Measurements from ENCODE around the gene NSMF. TPM values are rescaled to one million over a fixed set of nuclear protein-coding genes. Genes with fewer than 3 reads are reported as not detected.

The NSMF gene
- total RNA-seq, 2 experiments from 2014 or later, result 62.9 to 63.3 TPM

DNA sequence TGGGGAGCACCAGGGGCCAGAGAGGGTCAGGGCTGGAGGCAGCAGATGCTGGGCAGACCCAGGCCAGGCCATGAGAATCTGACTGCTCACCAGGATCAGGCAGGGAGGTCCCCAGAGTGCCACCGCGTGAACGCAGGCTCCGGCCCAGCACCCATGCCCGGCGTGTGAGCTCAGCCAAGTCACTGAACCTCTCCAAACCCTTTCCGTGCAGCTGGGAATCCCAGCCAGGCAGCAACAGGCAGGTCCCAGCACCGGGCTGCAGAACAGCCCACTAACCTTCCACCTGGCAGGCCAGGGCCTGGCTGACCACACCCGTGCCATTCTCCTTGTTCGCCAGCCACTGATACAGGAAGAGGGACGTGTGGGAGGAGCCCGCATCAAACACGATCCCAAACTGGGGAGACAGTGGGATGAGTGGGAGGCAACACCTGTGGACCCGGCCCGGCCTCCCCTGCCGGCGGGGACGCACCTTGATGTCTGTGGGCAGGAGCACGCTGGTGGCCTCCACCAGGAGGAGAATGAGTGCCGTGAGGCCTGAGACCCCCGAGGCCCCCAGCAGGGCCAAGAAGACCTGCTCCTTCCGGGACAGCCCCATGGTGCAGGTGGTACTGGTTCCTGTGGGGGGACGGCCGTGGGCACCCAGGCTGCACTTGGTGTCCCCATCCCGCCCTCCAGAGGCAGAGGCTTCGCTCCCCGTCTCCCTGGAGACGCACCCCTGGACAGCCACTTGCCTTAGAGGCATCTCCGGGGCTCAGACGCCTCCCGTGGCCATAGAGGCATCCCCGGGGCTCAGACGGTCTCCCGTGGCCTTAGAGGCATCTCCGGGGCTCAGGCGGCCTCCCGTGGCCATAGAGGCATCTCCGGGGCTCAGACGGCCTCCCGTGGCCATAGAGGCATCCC is 21.2 kb downstream of the NSMF start:
- ChIA-PET CTCF (no interaction called here), POLR2A (no interaction called here)

GRCh38 chr9:137436761-137437600 is 22.2 kb downstream of the NSMF start:
- CTCF ChIA-PET, result no interaction called here
- POLR2A ChIA-PET, result interaction anchor here (0.5 kb wide), 1 partner anchor 218 kb away, joined by 4 read pairs; no protein-coding TSS in a partner anchor

DNA sequence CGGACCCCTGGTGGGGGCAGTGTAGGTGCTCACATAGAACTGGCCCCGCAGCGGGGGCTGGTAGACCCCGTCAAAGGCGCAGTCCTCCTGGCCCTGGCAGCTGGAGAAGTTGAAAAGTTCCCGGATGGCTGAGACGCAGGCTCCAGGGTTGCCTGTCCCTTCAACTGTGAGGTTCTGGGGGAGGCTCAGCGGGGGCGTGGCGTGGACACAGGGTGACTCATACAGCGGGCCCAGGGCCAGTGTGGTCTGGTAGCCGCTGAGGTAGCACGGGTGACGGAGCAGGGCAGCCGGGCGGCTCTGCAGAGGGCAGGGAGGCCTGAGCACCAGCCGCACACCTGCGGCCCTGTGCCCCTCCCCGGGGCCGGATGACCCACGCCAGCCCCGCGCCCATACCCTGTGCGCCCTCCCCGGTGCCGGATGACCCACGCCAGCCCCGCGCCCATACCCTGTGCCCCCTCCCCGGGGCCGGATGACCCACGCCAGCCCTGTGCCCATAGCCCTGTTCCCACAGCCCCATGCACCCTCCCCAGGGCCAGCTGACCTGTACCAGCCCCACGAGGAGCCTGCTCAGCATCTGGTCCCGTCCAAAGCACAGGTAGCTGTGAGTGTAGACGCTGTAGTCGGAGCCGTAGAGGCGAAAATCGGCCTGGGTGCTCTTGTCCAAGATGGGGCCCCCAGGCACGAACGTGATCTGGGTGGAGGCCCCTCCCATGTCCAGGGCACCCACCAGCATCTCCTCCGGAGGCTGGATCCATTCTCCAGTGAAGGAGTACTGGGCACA is 23.0 kb downstream of the NSMF start:
- POLR2A ChIA-PET, result no interaction called here
- CTCF ChIA-PET, result no interaction called here

- POLR2A ChIA-PET, result no interaction called here
- CTCF ChIA-PET, result no interaction called here
Observed at GRCh38 chr9:137435381-137435891, 23.7 kb downstream of the NSMF start.

DNA sequence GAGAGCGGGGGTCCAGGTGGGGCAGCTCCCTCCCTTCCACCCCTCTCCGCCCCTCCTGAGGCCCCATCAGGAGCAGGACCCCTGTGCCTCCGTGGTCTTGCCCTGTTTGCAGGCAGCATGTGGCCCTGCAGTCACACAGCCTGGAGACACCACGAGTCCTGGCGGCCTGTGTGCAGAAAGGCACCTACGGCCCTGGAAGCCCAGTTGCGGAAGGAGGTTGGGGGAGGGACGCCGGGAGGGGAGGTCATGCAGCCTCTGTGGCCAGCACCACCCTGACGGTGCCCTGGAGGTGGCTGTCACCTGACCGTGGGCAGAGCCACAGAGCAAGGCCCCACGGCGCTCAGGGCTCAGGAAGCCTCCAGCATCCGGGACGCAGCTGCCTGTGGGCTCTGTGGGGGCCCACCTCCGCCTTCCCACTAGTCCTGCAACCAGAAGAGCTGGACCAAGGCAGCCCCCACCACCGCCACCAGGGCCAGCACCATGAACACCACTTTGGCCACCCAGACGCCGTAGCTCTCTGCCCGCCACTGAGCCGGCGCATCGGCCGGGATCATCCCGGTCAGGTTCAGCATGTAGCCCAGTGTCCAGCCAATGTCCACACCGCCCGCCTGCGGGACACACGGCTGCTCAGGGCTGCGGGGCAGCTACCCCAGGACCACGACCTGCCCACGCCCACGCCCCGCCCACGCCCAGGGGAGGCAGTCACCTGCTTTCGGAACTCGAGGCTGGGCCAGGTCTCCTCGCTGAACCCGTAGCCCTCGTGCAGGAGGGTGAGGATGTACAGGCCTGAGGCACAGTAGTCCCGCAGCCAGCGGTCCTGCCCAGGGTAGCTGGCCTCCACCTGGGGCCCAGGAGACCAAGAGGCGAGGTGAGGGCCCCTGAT is 24.4 kb downstream of the NSMF start:
- ChIA-PET POLR2A (no interaction called here), CTCF (no interaction called here)

GRCh38 chr9:137433916-137434431 is 25.2 kb downstream of the NSMF start:
- POLR2A ChIA-PET, result no interaction called here

DNA sequence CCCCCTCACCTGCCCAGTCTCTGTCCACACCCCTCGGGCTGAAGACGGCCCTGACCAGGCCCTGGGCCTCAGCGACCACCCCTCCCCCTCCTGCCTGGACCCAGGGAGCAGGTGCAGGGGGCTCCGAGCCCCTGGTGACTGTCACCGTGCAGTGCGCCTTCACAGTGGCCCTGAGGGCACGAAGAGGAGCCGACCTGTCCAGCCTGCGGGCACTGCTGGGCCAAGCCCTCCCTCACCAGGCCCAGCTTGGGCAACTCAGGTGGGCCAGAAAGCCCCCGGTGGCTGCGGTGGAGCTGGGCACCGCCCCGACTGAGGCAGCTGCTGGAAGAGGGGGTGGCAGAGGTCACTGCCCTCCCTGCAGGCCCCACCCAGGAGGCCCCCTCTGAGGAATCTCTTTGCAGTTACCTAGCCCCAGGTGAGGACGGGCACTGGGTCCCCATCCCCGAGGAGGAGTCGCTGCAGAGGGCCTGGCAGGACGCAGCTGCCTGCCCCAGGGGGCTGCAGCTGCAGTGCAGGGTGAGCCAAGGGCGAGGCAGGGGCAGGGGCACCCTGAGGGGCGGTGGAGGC is 25.7 kb downstream of the NSMF start:
- ChIA-PET CTCF (interaction anchor here (1.1 kb wide), 1 partner anchor 10 kb away, joined by 4 read pairs; the partner anchor contains the start of genes EXD3 and NOXA1), POLR2A (no interaction called here)

More at GRCh38 chr9:137433916-137434431, 25.2 kb downstream of the NSMF start:
- CTCF ChIA-PET, result no interaction called here

- CTCF ChIA-PET, result interaction anchor here (0.6 to 1.1 kb wide), 2 partner anchors 9 to 10 kb away, joined by 3 to 4 read pairs; partner anchors contain the start of genes EXD3 and NOXA1
- POLR2A ChIA-PET, result no interaction called here
Observed at GRCh38 chr9:137432687-137433348, 26.3 kb downstream of the NSMF start.

DNA sequence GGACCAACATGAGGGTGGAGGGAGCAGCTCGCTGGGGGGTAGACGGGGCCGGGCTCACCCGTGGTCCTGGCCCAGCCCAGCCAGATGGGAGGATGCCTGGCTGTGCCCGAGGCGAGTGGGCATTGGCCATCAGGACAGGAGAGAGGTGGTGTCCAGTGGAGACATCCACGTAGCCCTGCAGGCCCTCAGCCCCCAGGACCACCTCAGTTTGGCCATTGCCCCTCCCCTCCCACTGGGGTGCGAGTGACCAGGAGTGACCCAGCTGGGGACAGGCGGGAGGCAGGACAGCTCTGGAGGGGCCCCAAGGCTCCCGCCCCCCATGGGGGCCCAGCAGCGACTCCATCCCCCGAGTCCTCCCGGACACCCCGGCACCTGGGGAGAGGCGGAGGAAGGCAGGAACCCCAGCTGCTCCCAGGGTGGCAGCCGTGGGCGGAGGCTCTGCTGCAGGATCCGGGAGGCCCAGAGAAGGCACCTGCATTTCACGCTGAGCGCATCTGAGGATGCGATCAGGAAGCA is 27.7 kb downstream of the NSMF start:
- POLR2A ChIA-PET, result no interaction called here
- CTCF ChIA-PET, result interaction anchor here (0.6 to 1.2 kb wide), 2 partner anchors 12 to 13 kb away, joined by 3 to 5 read pairs; no protein-coding TSS in a partner anchor

DNA sequence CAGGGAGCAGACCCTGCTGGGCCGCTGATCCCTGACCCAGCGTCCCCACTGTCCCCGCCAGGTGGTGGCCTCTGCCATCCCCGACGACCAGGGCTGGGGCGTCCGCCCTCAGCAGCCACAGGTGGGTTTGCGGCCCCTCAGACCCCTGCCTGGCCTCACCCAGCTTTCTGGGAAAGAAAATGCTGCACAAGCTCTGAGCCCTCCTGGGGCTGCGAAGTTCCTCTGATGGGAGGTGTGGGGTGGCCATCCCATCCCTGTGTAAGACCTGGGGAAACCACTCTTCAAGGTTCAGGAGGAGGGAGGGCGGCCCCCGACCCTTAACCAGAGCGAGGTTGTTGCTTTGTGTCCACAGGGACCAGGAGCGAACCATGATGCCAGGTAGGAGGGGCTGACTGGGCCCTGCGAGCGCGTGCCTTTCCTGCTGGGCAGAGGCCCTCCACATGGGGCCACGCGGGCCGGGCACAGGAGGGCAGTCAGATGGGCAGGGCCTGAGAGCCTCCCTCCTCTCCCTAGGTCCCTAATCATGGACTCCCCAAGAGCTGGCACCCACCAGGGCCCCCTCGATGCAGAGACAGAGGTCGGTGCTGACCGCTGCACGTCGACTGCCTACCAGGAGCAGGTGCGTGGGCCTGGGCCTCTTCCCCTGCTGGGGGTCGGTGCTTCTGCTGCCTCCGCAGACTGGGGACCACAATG is 28.3 kb downstream of the NSMF start:
- POLR2A ChIA-PET, result no interaction called here
- CTCF ChIA-PET, result interaction anchor here (1.2 kb wide), 1 partner anchor 14 kb away, joined by 5 read pairs; no protein-coding TSS in a partner anchor

DNA sequence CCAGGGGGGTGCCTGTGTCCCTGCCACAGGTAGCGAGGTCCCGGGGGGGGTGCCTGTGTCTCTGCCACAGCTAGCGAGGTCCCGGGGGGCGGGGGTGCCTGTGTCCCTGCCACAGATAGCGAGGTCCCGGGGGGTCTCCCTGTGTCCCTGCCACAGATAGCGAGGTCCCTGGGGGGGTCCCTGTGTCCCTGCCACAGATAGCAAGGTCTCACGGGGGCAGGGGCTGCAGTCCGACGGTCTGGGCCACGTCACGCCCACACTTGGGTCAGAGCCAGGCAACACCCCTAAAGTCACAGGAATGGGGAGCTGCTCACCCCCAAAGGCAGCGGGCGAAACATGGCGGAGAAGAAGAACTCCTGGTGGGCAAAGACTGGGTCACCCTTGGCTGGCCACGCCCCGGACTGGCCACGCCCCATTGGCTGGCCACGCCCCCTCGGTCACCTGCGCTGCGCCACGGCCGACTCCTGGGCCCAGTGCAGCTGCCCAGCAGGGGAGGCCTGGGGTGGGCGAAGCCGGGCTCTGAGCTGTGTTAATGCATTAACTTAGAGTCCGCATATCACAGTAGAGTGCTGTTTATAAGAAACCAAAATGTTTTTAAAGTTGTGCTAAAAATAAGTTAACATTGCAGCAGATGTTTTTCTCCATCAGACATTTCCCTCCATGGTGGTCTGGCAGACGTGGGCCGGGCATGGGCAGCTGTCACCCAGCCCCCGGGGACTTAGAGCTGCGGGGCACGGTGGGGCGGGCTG is 29.0 kb downstream of the NSMF start:
- ChIA-PET POLR2A (no interaction called here), CTCF (interaction anchor here (0.6 to 1.2 kb wide), 2 partner anchors 14 to 137 kb away, joined by 4 to 5 read pairs; no protein-coding TSS in a partner anchor)

DNA sequence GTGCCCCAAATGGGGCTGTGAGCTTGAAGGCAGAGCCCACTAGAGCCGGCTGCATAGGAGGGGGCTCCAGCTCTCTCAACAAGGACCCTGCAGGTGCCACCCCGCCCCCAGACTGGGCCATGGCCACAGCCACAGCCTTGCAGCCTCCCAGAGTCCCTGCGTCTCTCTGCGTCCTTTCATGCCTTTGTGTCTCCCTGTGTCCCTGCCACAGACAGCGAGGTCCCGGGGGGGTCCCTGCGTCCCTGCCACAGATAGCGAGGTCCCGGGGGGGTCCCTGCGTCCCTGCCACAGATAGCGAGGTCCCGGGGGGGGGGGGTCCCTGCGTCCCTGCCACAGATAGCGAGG is 29.6 kb downstream of the NSMF start:
- POLR2A ChIA-PET, result no interaction called here
- CTCF ChIA-PET, result no interaction called here

DNA sequence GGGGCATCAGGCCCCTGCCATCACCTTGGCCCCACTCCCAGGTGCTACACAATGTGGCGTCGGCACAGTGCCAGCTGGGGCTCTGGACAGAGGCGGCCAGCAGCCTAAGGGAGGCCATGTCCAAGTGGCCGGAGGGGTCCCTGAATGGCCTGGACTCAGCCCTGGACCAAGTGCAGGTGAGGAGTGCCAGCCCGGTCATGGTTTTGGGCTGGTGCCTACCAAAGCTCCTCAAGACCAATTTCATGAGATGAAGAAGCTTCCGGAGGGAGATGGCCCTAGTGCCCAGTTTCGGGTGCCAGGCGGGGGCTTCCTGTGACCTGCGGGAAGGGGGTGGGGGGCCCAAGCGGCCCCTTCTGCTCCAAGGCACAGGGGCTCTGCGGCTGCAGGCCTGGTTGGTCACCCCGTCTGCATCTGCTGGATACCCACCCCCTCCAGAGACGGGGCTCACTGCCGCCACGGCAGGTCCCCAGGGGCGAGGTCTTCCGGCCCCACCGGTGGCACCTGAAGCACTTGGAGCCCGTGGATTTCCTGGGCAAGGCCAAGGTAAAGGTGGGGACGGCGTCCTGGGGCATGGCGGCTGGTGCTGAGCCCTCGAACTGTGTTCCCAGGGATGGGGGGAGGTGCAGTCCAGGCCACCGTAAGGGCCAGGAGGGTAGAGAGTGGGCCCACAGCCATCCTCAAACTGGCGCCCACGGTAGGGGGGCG is 30.1 kb downstream of the NSMF start:
- POLR2A ChIA-PET, result no interaction called here
- CTCF ChIA-PET, result no interaction called here

- CTCF ChIA-PET, result interaction anchor here (1.6 kb wide), 1 partner anchor 17 kb away, joined by 6 read pairs; no protein-coding TSS in a partner anchor
Observed at GRCh38 chr9:137428311-137428630, 30.9 kb downstream of the NSMF start.

GRCh38 chr9:137427454-137428310 is 31.5 kb downstream of the NSMF start:
- POLR2A ChIA-PET, result no interaction called here
- CTCF ChIA-PET, result interaction anchor here (1.6 kb wide), 1 partner anchor 17 kb away, joined by 6 read pairs; no protein-coding TSS in a partner anchor

More at GRCh38 chr9:137428311-137428630, 30.9 kb downstream of the NSMF start:
- POLR2A ChIA-PET, result no interaction called here
